H1 (cell line): Measurements from ENCODE around the gene ALPK3. TPM values are rescaled to one million over a fixed set of nuclear protein-coding genes. Genes with fewer than 3 reads are reported as not detected.

Source experiments
- CBX8 ChIP-seq: fragments of 300-800, 300-1000 bp; sonication (generic); IDR thresholded peaks from 2 replicates; pipeline ENCODE4 v1.7.1; 2016; ENCODE audit warnings: low read depth, low read length, borderline replicate concordance
- CEBPB ChIP-seq: IDR thresholded peaks from 2 replicates; pipeline ENCODE4 v1.6.1; 2012; ENCODE audit warnings: low read depth, low read length
- RAD21 ChIP-seq, 2 experiments: IDR thresholded peaks in 1 of 2; conservative IDR thresholded peaks in 1 of 2; 2 replicates each; pipeline ENCODE4 v1.6.1; 2011; ENCODE audit warnings: low read depth in 2 of 2, low read length in 2 of 2, improper control_type of control experiment in 1 of 2, inconsistent platforms in 1 of 2, mild to moderate bottlenecking in 1 of 2, moderate library complexity in 1 of 2
- RFX5 ChIP-seq: IDR thresholded peaks from 2 replicates; pipeline ENCODE4 v1.6.1; 2011; ENCODE audit warnings: low read depth, low read length, improper control_type of control experiment, borderline replicate concordance
- RNF2 ChIP-seq: fragments of 200-900, 300-1000 bp; sonication (generic); IDR thresholded peaks from 2 replicates; pipeline ENCODE4 v1.7.1; 2016; ENCODE audit warnings: borderline replicate concordance, low read depth, mild to moderate bottlenecking, antibody characterized with exemption, low read length; ENCODE audit not compliant: poor library complexity, severe bottlenecking; ENCODE audit errors: missing control alignments
- polyA plus RNA-seq, 7 experiments: library from polyadenylated mRNA; depleted of rRNA in 3 of 7; stranded (reverse) in 5 of 7; unstranded in 2 of 7; fragments of >200 nt in 5 of 7; fragments of 200-250 nt in 2 of 7; gene quantifications; 1 replicate in 5 of 7; 2 replicates in 1 of 7; 4 replicates in 1 of 7; pipeline versions ENCODE4 v1.2.1 to v1.2.3, GENCODE V29; 2011 to 2013; ENCODE audit warnings: missing spikeins in 2 of 7, mixed read lengths in 2 of 7
- total RNA-seq: library from RNA; stranded (reverse); fragmentation: NEBNext Ultra II Directional; extraction: Animal tissue kit (Norgen Biotek cat#: 25700); gene quantifications from 2 replicates; pipeline ENCODE4 v1.2.1, GENCODE V29; 2021
- TF ChIP-seq, protein P1 (sequence below): fragments of 300-600 bp; sonication (generic); IDR thresholded peaks from 2 replicates; pipeline ENCODE4 v1.7.1; 2012; ENCODE audit warnings: low read length, moderate library complexity, mild to moderate bottlenecking, inconsistent platforms; ENCODE audit not compliant: insufficient replicate concordance

Gene ALPK3
- total and polyA plus RNA-seq, 2 of the 8 experiments (the other 6 are each of a cell fraction or from before 2014, with no cell fraction given) = 4.4 to 19.2 TPM

DNA sequence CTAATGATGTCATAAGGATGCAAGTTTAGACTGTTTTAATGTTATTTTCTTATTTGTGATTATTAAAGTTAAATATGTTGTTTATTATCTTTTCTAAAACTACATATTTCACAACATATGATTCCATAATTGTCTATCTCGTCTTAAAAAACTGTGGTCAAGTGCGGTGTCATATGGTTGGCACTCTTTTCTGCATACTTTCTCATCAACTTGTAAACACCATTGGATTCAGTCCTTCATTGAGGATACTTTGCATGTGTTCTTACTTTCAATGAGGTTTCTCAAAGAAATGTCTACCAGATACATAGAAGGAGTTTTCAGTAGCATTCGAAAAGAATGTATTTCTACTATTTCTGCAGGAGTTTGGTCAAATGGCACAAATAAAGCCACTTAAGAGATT lies 22.0 kb upstream of the ALPK3 start (continued):
- TF ChIP-seq, protein P1, sequence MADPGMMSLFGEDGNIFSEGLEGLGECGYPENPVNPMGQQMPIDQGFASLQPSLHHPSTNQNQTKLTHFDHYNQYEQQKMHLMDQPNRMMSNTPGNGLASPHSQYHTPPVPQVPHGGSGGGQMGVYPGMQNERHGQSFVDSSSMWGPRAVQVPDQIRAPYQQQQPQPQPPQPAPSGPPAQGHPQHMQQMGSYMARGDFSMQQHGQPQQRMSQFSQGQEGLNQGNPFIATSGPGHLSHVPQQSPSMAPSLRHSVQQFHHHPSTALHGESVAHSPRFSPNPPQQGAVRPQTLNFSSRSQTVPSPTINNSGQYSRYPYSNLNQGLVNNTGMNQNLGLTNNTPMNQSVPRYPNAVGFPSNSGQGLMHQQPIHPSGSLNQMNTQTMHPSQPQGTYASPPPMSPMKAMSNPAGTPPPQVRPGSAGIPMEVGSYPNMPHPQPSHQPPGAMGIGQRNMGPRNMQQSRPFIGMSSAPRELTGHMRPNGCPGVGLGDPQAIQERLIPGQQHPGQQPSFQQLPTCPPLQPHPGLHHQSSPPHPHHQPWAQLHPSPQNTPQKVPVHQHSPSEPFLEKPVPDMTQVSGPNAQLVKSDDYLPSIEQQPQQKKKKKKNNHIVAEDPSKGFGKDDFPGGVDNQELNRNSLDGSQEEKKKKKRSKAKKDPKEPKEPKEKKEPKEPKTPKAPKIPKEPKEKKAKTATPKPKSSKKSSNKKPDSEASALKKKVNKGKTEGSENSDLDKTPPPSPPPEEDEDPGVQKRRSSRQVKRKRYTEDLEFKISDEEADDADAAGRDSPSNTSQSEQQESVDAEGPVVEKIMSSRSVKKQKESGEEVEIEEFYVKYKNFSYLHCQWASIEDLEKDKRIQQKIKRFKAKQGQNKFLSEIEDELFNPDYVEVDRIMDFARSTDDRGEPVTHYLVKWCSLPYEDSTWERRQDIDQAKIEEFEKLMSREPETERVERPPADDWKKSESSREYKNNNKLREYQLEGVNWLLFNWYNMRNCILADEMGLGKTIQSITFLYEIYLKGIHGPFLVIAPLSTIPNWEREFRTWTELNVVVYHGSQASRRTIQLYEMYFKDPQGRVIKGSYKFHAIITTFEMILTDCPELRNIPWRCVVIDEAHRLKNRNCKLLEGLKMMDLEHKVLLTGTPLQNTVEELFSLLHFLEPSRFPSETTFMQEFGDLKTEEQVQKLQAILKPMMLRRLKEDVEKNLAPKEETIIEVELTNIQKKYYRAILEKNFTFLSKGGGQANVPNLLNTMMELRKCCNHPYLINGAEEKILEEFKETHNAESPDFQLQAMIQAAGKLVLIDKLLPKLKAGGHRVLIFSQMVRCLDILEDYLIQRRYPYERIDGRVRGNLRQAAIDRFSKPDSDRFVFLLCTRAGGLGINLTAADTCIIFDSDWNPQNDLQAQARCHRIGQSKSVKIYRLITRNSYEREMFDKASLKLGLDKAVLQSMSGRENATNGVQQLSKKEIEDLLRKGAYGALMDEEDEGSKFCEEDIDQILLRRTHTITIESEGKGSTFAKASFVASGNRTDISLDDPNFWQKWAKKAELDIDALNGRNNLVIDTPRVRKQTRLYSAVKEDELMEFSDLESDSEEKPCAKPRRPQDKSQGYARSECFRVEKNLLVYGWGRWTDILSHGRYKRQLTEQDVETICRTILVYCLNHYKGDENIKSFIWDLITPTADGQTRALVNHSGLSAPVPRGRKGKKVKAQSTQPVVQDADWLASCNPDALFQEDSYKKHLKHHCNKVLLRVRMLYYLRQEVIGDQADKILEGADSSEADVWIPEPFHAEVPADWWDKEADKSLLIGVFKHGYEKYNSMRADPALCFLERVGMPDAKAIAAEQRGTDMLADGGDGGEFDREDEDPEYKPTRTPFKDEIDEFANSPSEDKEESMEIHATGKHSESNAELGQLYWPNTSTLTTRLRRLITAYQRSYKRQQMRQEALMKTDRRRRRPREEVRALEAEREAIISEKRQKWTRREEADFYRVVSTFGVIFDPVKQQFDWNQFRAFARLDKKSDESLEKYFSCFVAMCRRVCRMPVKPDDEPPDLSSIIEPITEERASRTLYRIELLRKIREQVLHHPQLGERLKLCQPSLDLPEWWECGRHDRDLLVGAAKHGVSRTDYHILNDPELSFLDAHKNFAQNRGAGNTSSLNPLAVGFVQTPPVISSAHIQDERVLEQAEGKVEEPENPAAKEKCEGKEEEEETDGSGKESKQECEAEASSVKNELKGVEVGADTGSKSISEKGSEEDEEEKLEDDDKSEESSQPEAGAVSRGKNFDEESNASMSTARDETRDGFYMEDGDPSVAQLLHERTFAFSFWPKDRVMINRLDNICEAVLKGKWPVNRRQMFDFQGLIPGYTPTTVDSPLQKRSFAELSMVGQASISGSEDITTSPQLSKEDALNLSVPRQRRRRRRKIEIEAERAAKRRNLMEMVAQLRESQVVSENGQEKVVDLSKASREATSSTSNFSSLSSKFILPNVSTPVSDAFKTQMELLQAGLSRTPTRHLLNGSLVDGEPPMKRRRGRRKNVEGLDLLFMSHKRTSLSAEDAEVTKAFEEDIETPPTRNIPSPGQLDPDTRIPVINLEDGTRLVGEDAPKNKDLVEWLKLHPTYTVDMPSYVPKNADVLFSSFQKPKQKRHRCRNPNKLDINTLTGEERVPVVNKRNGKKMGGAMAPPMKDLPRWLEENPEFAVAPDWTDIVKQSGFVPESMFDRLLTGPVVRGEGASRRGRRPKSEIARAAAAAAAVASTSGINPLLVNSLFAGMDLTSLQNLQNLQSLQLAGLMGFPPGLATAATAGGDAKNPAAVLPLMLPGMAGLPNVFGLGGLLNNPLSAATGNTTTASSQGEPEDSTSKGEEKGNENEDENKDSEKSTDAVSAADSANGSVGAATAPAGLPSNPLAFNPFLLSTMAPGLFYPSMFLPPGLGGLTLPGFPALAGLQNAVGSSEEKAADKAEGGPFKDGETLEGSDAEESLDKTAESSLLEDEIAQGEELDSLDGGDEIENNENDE = no peak
- TF ChIP-seq RAD21 (IDR thresholded peaks at IDR 0.05 in 1 of 2, conservative IDR thresholded peaks at IDR 0.05 in 1 of 2; ENCODE audit: low read depth in 2 of 2, low read length in 2 of 2) (no peak), CBX8 (no peak), CEBPB (no peak), RFX5 (no peak), RNF2 (no peak)
